HG02884 (cell line): ENCODE data around the gene GREM1.

Source experiments
- ATAC-seq: cut with Tn5 transposase; IDR thresholded peaks from one replicate; pipeline ENCODE4 v1.9.1; 2021; ENCODE audit warnings: mild to moderate bottlenecking, moderate library complexity; ENCODE audit not compliant: unreplicated experiment

Gene GREM1

DNA sequence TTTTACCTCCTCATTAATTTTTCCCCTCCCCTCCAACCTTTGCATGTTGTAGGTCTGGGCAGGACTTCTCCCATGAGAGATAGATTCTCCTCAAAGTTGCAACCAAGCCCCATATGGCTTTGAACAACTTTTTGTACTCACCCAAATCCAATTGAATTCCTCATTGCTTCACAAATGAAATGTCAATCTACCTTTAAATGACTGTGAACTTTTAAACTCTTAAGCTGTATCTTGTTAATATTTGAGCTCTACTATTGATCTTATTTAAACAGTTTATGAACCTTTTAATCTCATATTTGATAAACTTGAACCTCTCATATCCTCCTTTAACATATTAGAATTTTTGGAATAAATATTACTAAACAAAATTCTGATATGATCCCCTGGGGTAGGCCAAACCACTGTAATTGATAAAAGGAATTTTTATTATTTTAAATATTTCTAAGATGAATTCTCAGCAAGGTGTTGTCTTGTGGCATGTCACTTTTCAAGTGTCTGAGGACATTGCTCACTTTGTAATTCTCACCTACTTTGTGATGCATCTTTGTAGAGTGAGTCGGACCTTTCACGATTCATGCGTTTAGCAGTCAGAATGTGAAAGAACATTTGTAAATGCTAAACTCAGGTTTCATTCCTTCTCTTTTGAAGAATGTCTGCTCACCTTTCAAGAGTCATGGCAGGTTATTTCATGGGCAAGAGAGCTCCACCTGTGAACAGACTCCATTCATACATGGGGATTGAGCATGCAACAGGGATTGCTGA lies 23.4 kb upstream of the GREM1 start:
- no peak for ATAC-seq

DNA sequence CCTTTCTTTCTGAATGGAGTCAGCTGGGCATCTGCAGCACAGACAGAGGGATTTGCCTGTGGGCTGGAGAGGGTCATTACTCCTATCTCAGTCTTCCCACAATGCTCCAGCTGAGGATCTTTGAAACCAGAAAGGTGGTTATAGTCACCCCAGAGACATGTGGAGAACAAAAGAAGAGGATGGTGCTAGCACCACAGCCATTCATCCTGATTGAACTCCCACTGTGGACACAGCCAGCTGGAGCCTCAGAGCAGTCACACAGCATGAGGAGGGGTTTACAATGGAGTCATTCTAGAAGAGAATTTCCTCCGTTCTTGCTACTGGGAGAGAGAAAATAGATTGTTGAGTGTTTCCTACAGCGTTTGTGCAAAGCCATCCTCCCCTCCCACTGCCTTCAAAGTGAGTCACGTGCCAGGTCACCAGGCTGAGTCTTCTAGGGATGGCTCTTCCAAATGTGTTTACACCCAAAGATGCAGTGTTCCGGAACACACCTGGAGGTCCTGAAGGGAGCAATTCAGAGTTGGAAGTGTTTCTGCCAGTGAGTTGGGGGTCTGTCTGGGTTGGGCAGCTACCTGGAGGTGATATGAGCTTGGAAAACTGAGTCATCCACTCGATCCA lies 18.9 kb upstream of the GREM1 start:
- no peak for ATAC-seq

DNA sequence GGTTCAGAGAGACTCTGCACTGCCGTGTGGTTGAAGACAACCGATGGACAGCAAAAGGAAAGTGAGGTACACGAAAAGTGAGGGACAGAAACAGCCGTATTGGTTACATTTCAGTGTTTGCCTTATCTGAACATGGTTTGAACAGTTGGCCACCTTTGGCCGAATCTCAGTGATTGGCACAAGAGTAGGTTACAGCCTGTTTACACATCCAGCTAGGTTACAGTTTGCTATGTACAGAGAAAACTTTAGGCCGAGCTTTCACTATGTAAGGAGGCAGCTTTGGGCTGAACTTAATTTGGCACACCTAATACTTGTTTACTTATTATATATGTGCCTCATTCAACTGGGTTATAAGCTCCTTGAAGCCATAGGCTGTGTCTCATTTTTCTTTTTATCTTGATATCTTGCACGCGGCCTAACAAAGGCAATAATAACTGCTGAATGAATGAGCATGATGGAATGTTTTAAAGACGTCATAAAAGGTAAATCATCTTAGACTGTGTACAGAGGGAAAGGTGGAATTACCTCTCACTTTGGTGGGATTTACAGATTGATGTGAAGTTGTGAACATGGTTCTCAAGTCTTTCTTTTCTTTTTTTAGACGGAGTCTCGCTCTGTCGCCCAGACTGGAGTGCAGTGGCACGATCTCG lies 17.2 kb upstream of the GREM1 start:
- no peak for ATAC-seq

DNA sequence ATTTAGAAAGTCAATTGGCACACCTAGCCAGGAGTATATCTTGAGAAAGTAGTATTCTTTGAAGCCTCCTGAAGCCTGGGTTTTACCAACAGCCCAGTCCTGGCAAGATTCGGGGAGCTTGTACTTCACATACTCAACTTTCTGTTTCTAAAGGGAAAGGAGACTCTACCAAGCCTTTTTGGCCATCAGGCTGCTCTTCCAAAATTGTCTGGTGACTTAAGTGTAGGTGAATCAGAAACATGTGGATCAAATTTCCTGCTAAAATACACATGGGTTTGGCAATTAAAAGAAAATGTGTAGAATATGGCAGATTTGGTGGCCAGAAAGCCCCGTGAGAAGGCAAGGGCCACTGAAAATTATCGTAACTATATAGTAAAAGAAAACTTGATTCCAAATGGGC lies 15.9 kb upstream of the GREM1 start:
- no peak for ATAC-seq

DNA sequence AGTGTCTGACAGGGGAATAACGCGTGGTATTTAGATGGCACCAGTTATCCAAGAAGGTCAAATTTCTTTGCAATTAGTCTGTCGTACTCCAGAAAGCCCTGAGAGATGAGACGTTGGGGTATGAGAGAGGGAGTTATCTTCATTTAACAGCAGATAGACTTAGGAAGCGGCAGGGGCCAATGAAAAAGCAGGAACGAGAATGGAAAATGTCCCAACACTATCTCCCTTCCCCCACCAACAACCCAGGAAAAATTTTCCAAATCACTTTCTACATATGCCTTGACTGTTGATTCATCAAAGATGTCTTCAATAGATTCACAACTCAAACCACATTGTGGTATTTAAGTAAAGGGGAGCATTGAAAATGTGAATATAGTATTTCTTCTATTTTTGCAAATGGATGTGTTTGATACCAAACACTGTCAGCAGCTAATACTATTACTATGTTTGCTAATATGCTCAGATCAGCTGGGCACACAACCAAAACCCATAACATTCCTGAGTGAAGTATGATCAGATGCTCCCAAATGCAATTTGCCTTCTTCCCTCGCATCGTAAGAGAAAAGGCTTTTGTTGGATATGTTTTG lies 13.3 kb upstream of the GREM1 start:
- ATAC-seq = no peak

DNA sequence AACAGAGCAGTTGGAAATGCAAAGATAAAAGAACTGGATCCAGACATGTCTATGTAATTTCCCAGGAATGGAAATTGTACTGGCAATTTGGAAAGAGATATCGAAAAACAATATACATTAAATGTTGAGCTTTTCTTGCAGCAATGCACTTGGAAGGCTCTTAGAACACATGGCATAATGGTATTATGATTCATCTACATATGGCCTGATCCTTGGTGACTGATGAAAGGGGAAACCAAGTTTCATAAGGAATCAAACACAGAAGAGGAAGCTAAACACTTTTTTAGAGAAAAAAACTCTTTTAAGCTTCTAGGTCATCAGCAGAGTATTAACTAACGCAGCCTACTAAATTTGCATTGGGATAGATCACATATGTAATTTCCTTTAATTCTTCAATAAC lies 12.4 kb upstream of the GREM1 start:
- no peak for ATAC-seq

DNA sequence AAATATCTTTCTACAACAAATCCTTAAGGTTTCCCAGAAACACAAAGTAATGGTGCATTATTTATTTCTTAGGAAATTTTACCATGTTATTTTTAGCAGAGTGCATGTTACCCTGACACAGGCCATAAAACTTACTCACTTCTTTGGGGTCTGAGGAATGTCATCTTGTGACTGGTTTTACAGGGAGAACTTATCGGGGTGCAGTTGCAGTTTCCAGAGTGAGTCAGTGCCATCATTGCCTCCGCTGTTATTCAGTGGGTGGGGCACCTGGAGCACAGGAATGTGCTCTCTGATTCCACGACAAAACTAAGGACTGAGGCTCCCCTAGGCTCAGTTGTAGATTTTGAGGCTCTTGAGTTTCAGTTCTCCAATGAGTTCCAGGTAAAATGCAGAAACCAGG lies 11.1 kb upstream of the GREM1 start:
- ATAC-seq = no peak

DNA sequence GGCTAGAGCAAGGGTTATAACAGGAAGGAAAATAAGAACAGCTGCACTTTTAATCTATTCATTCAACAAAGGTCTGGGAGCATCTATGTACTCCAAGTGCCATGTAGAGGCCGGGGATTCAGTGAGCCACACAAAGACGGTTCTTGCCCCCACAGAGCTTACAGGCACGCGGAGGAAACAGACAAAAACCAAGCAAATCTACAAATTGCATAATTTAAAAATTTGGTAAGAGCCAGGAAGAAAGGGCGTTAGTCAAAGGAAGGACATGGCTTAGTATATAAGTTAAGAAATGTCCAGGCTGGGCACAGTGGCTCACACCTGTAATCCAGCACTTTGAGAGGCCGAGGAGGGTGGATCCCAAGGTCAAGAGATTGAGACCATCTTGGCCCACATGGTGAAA lies 10.4 kb upstream of the GREM1 start:
- ATAC-seq = no peak

DNA sequence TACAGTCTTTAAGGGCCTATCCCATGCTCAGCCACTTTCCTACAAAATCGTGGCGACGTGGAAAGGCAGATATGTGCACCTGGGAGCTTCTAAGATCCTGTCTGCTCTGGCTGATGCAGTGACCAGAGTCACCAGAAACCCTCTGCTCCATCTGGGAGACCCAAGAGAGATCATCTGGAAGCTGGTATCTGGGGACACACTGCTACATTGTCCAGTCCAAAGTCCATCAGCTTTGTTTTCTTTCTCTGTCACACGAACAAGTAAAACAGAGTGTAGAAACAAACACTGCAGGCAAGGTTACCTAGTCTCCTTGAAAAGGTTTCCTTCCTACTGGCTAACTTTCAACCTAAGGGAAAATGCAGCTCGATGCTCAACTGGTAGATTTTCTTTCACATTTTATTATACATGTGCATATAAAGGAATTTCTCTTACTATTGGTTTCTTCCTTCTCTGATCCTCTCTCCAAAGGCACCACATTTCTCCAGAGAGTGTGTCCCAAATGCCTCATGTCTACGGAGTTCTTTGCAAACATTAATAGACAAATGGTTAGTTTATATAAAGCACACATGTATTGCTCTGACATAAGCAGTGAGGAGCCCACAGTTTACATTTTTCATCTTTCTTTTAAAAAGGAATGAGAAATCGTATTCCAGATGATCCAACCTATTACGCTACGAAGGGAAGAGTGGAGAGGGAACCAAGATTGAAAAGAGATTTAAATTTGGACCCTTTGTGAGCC lies 8.3 kb upstream of the GREM1 start:
- ATAC-seq = no peak

DNA sequence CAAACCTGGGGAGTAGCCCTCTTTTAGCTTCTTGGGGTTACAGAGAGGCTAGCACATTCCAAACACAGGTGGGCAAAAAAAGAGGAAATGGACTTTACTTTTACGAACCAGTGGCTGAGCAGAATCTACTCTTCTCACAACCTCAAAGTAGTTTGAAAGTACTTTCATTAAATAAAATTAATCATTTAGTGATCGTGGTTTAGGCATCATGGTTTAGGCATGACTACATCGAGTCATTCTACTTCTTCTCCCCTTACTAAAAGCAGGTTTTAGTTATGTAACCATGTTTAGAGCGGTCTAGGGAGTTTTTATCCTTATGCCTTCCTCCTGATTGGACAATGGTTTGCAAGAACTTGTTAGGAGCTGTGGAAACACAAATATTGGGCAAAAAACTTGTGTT lies 2.5 kb upstream of the GREM1 start:
- ATAC-seq = no peak

DNA sequence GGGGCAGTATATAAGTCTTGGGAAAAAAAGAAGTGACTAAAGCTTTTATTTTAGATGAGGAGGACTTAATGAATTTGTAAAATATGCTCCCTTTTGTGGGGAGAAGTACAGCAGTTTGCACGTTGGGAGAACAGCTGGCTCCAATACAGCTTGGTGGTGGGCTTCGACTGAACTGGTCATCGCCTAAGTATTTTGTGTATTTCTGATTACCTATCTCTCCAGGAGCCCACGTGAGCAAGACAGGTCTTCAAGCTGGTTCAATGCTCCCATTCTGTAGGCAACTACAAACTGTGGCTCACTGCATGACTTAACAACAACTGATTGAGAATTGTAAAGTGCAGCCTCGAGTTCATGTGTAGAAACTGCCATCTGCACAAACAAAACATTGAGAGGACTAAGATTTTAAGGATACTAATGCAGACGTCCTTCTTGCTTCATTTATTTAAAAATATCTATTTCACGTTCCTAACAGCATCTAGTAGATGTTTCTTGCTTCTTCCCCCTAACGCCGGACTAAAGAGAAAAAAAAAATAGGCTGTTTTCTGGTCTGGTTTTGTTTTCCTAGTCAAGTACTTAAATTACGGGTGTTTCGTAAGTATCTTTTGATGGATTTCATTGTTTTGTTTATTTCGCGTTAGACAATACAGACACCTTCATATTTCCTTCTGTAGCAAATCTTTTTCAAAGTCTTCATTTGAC lies 1.4 kb upstream of the GREM1 start:
- ATAC-seq = no peak

DNA sequence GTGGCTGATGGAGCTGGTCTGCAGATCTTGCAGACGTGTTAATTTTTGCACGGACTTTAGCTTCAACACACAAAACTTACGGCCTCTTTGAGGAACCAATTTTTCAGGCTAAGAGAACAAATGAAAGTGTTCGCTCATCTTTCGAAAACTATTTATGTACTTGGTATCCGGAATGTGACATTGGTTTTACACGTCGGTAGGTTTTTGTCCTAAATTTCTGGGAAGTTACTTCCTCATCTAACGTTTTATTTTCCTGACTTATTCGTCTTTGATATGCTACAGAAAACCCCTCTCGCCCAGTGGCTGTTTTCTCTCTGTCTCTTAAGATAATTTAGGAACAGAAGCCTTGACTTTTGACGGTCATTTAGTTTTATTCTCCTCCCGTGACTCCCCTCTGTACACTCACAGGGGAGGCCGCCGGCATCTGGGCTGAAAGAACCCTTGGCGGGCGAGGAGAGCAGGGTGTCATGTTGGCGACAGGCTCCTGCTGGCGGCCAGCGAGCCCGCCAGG lies 834 bp upstream of the GREM1 start:
- ATAC-seq = no peak

DNA sequence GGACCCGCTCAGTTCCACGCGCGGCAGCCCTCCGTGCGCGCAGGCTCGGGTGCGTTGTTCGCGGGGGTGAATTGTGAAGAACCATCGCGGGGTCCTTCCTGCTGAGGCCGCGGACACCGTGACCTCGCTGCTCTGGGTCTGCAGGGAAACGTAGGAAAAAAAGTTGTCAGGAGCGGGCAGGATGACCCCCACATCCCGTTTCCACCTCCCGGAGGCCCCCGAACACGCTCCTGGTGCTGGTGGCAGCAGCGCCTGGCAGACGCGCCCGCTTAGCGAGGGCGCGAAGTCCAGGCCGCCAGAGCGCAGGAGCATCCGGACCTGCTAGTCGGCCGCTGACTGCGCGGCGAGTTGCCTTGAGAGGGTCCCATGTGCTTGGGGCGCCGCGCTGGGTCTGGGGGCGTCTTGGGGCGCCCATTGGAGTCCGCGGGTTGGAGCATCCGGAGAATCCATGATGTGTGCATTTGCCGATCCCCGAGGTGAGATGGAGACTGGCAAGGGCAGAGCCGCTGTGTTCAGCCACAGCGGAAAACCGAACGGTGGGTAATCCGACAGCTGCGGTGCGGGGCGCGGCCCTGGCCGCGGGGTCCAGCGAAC lies 520 bp downstream of the GREM1 start:
- ATAC-seq = no peak

DNA sequence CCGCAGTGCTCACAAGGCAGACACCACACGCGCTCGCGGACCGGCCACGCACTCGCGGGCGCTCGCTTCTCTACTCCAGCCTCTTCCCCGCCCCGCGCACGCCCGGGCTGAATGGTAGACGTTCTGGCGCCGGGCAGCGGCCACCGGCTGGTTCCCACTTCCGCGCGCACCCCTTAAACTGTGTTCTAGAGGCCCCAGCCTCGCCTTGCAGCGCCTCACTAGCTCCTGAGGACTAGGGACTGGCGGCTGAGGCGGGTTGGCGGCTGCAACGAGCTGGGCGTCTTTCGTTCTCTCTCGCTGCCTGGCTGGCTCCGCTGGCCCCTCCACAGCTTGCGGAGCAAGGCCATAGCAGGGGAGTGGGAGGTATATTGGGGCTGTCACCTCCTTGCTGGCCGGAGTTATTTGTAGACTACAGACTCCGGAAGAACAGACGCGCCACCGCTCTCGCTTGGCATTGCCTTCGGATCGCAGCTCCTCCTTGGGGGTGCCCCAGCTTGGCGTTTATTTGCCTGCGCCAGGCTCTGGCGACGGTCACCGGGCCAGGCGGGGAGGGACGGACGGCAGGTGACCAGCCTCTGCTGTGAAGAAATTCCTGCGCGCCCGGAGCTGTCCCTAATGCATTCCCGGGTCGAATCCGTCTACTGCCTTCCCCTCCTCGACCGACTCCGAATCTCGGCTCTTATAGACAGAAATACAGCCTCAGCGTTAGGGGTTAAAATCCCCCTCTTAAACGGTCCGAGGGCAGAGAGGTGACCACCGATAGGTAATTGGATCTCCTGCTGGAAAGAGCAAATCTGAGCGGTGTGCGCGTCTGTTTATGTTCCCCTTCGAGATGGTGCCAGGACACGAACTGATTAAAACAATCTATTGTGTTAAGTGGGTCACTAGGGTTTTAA lies 1.3 kb downstream of the GREM1 start:
- ATAC-seq = no peak

DNA sequence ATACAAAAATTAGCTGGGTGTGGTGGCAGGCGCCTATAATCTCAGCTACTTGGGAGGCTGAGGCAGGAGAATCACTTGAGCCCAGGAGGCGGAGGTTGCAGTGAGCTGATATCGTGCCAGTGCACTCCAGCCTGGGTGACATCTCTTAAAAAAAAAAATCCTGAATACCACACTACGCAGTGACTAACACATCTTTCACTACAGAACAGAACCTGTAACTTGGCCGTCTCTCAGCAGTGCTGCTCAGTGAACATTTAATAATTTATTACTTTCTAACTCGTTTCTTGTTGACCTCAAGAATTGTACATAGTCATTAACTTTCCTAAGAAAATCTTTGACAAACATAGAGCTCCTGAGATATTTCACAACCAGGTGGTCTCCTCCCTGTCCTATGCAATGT lies 3.8 kb downstream of the GREM1 start:
- no peak for ATAC-seq

DNA sequence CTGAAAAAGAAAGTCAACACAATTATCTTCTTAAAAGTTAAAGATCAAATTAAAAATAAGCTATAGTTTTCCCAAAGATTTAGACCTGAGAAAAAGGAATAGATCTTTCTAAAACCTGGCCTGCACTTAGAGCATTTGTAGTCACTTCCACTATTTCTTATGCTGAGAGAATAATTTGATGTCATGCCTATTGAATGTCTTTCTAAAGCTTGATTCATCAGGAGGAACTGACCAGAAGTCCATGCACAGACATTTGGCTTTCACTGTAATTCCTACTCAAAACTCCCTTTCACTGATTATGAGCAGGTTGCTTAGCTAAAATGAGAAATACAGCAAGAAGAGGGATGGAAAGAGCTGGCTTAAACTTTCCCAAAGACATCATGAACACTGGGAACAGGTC lies 4.3 kb downstream of the GREM1 start:
- no peak for ATAC-seq

DNA sequence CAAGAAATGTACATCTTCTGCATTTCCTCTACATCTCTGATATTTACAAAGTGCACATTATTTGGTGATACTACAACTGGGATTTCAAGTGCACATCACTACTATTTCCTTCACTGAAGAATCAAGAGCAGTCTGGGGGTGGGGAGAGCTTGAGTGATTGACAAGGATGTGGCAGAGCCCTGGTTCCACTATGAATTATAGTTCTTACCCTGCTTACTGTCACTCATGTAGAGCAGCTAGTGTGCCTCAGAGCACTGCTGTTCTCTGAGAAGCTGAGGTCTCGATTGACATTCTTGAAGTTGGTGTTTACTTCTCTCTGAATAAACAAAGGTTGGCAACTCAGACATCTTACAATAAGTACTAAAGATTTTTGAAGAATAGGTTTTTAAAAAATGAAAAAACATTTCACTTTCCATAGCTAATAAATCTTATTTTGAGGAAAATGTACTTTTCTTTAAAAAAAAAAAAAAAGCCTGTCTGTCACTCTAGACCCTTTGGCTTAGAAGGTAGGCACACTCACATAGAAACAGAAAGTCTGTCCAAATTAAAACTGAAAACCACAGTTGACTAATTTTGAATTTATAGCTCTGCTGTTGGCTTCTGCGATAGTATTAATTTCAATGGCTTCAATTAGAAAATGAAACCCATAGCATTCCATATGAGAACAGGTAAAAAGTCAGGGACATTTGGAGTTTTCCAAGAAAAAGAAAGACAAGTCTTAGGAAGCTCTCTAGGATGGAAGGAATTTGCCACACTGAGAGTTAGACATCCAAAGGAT lies 5.6 kb downstream of the GREM1 start:
- peak; percentile 96 for ATAC-seq

DNA sequence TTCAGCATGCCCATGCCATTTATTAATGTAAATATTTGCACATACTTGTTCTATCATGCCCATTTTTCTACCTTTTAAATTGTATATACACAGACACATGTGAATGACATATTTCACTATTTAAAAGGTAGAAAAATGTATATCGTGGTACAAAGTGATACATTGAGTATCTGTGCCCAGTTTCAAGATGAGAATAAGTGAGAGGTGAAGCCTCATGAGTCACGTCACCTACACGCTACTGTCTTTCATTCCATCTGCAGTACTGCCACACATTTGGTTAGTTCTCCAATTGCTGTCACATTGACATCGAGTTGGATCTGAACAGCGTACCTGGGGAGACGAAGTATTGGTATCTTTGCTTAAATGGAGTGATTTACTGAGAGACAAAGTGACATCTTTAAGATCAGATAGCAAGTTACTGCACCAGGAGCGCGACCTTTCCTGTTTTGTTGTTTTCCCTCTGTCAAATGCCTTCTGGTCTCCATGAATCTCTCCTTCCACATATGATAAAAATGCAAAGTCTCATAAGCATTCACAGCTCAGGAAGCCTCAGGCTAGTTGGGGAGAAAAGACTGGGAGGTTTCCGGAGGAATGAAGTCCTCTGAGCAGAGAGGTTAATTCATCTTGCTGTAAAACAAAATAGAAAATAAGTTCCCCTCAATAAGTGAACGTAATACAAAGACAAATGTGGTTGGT lies 12.0 kb downstream of the GREM1 start:
- ATAC-seq = no peak
